Brain pericyte (primary cell): ENCODE data around the gene GOLGA1.
"Not testable (repeated sequence)": the region's sequence is repeated elsewhere in the genome, so short reads cannot be mapped to it uniquely, and the experiment has no call there.

ENCODE experiments used
- DNase-seq: peaks from one replicate; pipeline ENCODE4 v3.0.0-alpha.2; 2012; ENCODE audit warnings: low read depth, low spot score

GOLGA1 gene

GRCh38 chr9:124939944-124940343 lies 939 bp downstream of the GOLGA1 start:
- DNase-seq: no peak

DNA sequence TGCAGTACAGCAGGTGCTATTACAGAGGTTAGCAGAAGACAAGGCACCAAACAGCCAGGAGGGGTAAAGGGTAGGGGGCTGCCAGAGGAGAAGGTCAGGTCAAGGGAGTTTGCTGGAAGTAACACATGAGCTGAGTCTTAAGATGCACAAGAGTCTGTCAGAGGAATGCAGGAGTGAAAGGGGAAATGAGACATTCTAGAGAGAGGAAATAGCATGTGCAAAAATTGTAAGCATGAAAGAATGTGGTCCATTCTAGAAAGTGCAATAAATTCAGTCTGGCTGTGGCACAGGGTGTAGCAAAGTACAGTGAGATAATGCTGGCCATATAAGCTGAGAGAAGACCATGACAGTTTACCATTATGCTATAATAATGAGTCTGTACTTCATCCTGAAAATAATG lies 6.6 kb downstream of the GOLGA1 start:
- no peak for DNase-seq

GRCh38 chr9:124932333-124932732 lies 8.6 kb downstream of the GOLGA1 start:
- DNase-seq: no peak

DNA sequence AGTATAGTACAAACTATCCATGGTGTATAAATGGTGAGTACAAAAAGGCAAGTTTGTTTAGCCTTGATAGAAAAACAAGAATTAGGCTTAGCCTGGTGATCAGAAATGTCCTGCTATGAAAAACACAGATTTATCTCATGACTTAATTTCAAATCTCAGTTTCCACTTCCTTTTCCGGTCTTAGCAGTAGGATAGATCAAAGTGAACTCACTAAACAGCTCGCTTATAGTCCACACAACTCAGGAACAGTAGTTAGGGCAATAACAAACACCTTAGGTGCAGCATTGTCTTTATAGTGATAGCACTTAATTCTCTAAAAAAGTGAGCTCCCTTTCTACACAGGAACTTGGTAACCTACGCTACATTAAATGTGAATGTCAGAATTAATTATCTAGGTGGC lies 11.4 kb downstream of the GOLGA1 start:
- DNase-seq: no peak

- no peak for DNase-seq
Observed at GRCh38 chr9:124928116-124928515, 12.8 kb downstream of the GOLGA1 start.

DNA sequence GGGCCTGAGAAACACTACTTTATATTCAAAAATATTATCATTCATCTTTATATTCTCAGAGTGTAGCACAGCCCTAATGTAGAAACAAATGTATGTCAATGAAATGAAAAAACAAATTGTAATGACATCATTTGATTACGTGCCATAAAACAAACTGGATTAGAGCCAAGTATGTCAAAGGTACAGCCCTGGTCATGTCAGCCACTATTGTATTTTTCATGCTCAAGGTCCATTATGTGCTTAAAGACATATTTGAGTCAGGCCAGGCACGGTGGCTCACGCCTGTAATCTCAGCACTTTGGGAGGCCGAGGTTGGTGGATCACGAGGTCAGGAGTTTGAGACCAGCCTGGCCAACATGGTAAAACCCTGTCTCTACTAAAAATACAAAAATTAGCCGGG lies 20.5 kb downstream of the GOLGA1 start:
- not testable (repeated sequence) for DNase-seq

GRCh38 chr9:124914753-124915405 lies 26.0 kb downstream of the GOLGA1 start:
- no peak for DNase-seq

- no peak for DNase-seq
Observed at GRCh38 chr9:124913378-124913777, 27.5 kb downstream of the GOLGA1 start.

GRCh38 chr9:124911766-124912165 lies 29.1 kb downstream of the GOLGA1 start:
- DNase-seq: no peak

- DNase-seq: no peak
Observed at GRCh38 chr9:124908098-124908497, 32.8 kb downstream of the GOLGA1 start.

DNA sequence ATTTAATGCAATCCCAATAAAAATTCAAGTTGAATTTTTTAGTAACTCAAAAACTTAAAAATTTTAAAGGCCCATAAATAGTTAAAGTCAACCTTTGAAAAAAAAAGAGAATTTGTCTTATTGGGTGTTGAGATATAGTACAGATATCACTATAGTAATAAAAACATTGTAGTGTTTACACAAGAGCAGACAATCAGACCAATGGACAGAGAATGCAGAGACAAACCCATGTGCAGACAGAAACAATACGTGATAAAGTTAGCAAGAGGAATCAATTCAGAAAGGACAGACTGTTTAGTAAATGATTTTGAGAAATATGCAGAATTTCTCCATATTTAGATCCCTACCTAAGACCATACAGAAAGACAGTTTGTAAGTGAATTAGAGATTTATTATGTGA lies 33.9 kb downstream of the GOLGA1 start:
- no peak for DNase-seq

GRCh38 chr9:124899845-124900244 lies 41.0 kb downstream of the GOLGA1 start:
- no peak for DNase-seq

- DNase-seq: no peak
Observed at GRCh38 chr9:124897570-124898460, 43.1 kb downstream of the GOLGA1 start.

- DNase-seq: no peak
Observed at GRCh38 chr9:124894741-124895170, 46.1 kb downstream of the GOLGA1 start.

DNA sequence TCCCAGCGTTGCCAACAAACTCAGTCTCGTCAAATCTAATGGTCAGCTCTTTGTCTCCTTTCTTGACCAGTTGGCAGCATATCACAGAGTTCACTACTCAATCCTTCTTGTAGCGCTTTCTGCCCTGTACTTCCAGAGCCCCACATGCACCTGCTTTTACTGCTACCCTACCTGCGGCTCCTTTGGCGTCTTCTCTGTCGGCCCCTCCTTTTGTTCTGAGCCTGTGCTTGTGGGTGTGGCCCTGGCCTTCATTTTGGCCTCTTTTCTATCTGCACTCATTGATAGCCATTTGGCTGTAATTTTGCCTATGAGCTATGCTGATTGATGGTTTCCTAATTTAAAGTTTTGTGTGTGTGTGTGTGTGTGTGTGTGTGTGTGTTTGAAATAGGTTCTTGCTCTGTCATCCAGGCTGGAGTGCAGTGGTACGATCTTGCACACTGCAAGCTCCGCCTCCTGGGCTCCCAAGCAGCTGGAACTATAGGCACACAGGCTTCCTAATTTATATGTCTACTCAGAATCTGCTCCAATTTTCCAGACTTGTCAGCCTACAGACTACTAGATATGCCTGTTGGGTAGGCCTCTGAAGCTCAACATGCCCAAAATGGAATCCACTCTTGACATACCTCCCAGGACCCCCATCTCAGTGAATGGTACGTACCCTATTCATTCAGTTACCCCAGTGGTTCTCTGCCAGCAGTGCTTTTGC lies 46.7 kb downstream of the GOLGA1 start:
- DNase-seq: no peak

DNA sequence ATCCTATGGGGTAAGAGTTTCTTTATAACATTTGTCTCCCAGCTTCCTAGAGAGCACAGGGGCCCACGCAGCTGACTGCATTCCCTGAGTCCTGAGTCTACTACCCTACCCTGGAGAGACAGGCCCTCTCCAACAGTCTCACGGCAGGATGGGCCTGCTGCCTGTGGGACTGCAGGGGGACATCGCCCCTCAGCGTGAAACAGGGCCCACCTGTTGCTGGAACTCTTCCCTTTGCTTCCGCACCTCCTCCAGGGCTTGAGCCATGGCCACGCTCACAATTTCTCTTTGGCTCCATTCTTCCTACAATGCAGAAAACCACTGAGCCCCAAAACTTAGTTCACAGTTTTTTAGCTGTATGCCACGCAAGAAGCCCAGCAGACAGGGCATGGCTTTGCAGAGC lies 50.7 kb downstream of the GOLGA1 start:
- DNase-seq: no peak

DNA sequence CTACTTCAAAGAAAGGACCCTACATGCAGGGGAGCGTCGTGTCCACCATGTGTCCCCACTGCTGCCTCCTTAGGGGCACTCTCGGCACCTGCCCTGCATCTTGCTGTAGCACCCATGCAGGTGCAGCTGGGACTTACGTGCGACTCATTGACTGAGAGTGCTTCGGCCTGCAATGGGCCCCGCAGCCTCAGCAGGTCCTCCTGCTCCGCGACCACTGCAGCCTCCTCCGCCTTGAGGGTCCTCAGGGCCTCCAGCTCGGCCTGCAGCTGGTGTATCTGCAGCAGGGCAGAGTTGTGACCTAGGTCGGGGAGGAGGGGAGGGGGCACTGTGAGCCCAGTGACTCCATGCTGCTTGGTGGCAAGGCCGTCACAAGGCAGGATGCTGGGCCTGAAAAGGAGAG lies 51.9 kb downstream of the GOLGA1 start:
- DNase-seq: no peak

DNA sequence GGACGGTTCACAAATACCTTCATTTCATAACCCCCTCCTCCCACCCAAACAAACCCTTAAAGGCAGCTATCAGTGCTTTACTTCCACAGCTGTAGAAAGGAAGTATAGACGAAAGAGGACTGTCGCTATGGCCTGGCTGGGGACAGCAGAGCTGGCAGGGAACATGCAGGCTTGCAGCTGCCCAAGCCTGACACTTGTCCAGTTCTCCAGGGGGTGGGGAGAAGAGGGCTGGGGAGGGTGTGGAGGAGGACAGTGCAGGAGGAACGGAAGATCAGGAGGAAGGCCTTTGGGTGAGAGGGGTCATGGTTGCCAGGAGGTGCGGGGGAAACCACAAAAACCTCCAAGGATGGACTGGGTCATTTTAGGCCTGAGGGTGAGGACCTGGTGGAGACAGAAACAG lies 53.1 kb downstream of the GOLGA1 start:
- no peak for DNase-seq

DNA sequence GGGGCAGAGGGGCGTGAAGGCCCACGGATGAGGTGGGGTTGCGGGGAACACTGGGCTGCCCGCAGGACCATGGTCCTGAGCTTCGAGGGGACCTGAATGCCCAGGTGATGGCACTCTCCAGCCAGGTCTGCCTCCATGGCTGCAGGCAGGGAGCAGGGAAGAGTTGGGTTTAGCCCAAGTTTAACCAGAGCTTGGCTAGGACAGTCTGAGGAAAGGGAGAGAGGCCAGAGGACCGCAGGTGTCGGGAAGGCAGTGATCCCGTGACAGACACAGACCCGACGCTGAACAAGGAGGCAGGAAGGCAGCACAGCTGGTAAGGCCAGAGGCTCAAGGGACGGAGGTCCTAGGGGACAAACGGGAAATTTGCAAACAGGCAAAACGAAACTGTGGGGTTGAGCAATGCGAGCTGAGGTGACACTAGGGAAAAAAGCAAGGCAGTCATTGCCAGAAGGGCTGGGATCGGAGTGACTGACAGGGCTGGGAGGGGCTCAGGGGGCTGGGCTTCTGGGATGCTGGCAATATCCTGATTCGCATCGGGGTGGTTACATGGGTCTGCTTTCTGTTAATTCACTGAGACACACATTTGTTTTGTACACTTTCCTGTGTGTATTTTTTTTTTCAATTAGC lies 53.9 kb downstream of the GOLGA1 start:
- DNase-seq: no peak

GRCh38 chr9:124886461-124886860 lies 54.4 kb downstream of the GOLGA1 start:
- DNase-seq: no peak

DNA sequence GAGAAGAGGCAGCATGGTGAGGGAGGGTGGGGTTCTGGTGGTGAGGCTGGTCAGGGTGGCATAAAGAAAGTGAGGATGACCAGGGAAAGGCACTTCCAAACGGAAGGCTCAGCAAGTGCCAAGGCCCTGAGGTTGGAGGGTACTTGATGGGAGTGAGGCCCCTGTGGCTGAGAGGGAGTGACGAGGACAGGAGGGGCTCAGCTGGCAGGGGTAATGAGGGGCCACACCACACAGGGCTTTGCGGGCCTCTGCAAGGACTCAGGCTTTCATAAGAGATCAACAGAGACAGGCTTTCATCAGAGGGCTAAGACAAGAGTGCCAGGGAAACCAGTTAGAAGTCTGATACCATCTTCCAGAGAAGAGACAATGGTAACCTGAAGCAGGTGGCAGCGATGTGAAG lies 55.3 kb downstream of the GOLGA1 start:
- DNase-seq: no peak

DNA sequence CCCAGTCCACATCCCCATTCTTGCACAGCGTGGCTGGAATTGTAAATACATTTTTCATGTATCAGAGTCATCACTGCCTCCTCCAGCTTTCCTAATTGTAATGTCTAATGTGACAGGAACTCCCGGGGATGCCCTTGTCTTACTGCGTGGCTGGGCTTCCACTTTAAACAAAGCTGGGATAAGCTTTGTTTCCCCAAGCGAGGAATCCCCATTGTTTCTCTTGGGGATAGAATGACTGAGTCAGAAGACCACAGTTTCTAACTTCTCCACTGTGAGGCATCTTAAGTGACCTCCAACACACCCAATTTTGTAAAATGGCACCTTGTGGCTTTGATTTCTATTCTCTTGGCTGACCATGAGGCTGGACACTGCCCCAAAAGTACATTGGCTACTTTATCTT lies 56.5 kb downstream of the GOLGA1 start:
- no peak for DNase-seq
